WTC11 (cell line): Measurements from ENCODE around the gene OSM.

Source experiments
- ATF1 ChIP-seq: sonication (generic); formaldehyde crosslinking; IDR thresholded peaks from 2 replicates; pipeline ENCODE4 v1.8.1; 2023; ENCODE audit warnings: mild to moderate bottlenecking, moderate library complexity, missing genetic modification reagents
- ATF6 ChIP-seq: sonication (generic); formaldehyde crosslinking; IDR thresholded peaks from 2 replicates; pipeline ENCODE4 v1.8.1; 2023; ENCODE audit warnings: mild to moderate bottlenecking, missing genetic modification reagents
- IRF2 ChIP-seq: sonication (generic); formaldehyde crosslinking; IDR thresholded peaks from 2 replicates; pipeline ENCODE4 v1.8.0; 2022; ENCODE audit warnings: low read depth, missing genetic modification reagents, borderline replicate concordance
- MAX ChIP-seq: sonication (generic); formaldehyde crosslinking; IDR thresholded peaks from 2 replicates; pipeline ENCODE4 v1.8.0; 2022; ENCODE audit warnings: mild to moderate bottlenecking, missing genetic modification reagents
- NFE2L1 ChIP-seq: sonication (generic); formaldehyde crosslinking; IDR thresholded peaks from 2 replicates; pipeline ENCODE4 v1.8.1; 2023; ENCODE audit warnings: missing genetic modification reagents
- ZBTB21 ChIP-seq: sonication (generic); formaldehyde crosslinking; IDR thresholded peaks from 2 replicates; pipeline ENCODE4 v1.8.1; 2023; ENCODE audit warnings: mild to moderate bottlenecking, missing genetic modification reagents, borderline replicate concordance
- TF ChIP-seq, protein P1 (sequence below): fragments of 200-600 bp; IDR thresholded peaks from 2 replicates; pipeline ENCODE4 v1.8.0; 2022; ENCODE audit warnings: antibody characterized with exemption
- TF ChIP-seq, protein P2 (sequence below): sonication (generic); formaldehyde crosslinking; IDR thresholded peaks from 2 replicates; pipeline ENCODE4 v1.8.1; 2023; ENCODE audit warnings: mild to moderate bottlenecking, missing genetic modification reagents, moderate library complexity

DNA sequence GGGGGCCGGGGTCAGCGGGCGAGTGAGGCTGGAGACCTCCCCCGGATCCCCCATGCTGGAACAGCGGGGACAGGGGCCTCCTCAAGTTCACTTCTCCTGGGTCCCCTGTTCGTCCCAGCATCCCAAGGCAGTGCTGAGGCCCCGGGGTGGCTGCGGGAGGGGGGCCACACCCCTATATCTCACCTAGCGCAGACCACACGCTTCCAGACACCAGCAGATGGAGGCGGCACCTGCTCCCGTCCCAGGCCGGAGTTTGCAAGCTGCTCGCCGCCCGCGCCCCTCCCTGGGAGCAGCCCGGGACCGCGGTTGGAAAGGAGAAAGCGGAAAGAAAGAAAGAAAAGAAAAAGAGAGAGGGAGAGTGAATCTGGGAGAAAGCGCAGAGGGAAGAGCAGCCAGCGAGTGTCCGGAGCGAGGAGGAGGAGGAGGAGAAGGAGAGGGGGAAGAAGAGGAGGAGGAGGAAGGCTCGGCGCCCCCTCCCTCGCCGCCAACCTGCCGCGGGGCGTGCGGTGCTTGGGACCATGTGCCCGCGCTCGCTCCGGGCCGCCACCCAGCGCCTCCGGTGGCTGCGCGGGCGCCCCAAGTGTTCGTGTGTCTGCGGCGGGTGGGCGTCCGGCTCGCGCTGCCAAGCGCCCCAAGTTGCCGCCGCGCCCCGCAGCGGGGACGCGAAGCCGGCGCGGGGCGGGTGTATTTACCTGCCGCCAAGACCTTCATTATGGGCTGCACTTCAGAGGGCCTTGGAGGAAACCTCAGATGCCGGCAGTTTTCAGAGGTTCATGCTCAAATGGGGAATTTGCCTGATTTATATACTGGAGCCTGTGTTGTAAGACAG is 20.5 kb downstream of the OSM start, which contains the start of gene LIF:
- TF ChIP-seq MAX (CRISPR knock-in tag) (peak; percentile 65; the same call in 1 of the 2 replicates), NFE2L1 (0 out of 2 replicates have a peak, but pooled peaks have one; percentile 40), ATF6 (CRISPR knock-in tag) (no peak), IRF2 (CRISPR knock-in tag) (no peak), ATF1 (CRISPR knock-in tag) (no peak), ZBTB21 (CRISPR knock-in tag) (no peak)
- TF ChIP-seq, protein P1, sequence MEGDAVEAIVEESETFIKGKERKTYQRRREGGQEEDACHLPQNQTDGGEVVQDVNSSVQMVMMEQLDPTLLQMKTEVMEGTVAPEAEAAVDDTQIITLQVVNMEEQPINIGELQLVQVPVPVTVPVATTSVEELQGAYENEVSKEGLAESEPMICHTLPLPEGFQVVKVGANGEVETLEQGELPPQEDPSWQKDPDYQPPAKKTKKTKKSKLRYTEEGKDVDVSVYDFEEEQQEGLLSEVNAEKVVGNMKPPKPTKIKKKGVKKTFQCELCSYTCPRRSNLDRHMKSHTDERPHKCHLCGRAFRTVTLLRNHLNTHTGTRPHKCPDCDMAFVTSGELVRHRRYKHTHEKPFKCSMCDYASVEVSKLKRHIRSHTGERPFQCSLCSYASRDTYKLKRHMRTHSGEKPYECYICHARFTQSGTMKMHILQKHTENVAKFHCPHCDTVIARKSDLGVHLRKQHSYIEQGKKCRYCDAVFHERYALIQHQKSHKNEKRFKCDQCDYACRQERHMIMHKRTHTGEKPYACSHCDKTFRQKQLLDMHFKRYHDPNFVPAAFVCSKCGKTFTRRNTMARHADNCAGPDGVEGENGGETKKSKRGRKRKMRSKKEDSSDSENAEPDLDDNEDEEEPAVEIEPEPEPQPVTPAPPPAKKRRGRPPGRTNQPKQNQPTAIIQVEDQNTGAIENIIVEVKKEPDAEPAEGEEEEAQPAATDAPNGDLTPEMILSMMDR: no peak
- TF ChIP-seq, protein P2, sequence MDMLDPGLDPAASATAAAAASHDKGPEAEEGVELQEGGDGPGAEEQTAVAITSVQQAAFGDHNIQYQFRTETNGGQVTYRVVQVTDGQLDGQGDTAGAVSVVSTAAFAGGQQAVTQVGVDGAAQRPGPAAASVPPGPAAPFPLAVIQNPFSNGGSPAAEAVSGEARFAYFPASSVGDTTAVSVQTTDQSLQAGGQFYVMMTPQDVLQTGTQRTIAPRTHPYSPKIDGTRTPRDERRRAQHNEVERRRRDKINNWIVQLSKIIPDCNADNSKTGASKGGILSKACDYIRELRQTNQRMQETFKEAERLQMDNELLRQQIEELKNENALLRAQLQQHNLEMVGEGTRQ (CRISPR knock-in tag): peak; percentile 34; the same call in 1 of the 2 replicates
